ENCODE results near the gene ZNF567.

Gene ZNF567

GRCh38 chr19:36687214-36688056, at the start of gene ZNF567:
TSS of gene ZNF567 (plus strand) at chr19:36687612. CDS start at chr19:36694868, 7,256 bp downstream.
- peak within 1 kb of the TSS; percentile 99 for H3K4me3 Mint-ChIP-seq
- no peaks in the 10 kb centered on the region for H3K27me3 Mint-ChIP-seq
- peaks cover 14% of the 10 kb centered on the region for H3K9me3 Mint-ChIP-seq
- peaks cover 67% of the 10 kb centered on the region for H3K36me3 Mint-ChIP-seq (ENCODE audit: low read depth)
- H3K4me1 Mint-ChIP-seq (ENCODE audit: low read depth), result peaks cover 32% of the 10 kb centered on the region
- H3K27ac Mint-ChIP-seq, result peak within 1 kb of the TSS; percentile 96

DNA sequence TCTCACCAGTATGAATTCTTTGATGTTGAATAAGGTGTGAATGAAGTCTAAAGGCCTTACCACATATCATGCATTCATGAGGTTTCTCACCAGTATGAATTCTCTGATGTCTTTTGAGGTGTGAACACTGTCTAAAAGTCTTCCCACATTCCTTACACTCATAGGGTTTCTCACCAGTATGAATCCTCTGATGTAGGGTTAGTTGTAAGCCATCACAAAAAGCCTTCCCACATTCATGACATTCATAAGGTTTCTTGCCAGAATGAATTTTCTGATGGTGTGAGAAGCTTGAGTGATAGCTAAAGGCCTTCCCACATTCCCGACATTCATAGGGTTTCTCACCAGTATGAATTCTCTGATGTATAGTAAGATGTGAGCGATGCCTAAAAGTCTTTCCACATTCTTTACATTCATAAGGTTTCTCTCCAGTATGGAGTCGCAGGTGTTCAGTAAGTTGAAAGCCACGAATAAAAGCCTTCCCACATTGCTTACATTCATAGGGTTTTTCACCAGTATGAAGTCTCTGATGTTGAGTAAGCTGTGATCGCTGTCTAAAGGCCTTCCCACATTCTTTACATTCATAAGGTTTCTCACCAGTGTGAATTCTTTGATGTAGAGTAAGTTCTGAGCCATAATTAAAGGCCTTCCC, 48.4 kb upstream of the ZNF567 start:
- Mint-ChIP-seq H3K4me1 (ENCODE audit: low read depth) (no peaks in the 10 kb centered on the region), H3K27ac (no peak overlapping the region), H3K36me3 (ENCODE audit: low read depth) (peaks cover 74% of the 10 kb centered on the region), H3K9me3 (peaks cover 43% of the 10 kb centered on the region), H3K27me3 (no peaks in the 10 kb centered on the region), H3K4me3 (no peak overlapping the region)

- Mint-ChIP-seq H3K27me3 (no peaks in the 10 kb centered on the region), H3K9me3 (peaks cover 28% of the 10 kb centered on the region), H3K4me3 (no peak overlapping the region), H3K36me3 (ENCODE audit: low read depth) (peaks cover 76% of the 10 kb centered on the region), H3K27ac (no peak overlapping the region), H3K4me1 (ENCODE audit: low read depth) (no peaks in the 10 kb centered on the region)
These were observed 40.7 kb upstream of the ZNF567 start for GRCh38 chr19:36646746-36647145.

DNA sequence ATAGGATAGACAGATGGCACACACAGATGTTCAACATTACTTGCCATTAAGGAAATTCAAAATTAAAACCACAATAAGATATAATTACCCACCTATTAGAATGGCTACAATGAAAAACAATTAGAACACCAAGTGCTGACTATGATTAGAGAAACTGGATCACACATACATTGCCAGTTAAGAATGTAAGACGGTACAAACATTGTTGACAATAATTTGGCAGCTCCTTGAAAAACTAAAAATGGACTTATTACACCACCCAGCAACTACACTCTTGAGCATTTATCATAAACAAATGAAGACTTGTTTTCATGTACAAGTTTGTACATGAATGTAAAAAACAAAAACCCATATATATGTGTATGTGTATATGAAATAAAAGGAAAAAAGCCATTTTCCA, 34.5 kb upstream of the ZNF567 start:
- Mint-ChIP-seq H3K36me3 (ENCODE audit: low read depth) (peaks cover 90% of the 10 kb centered on the region), H3K27me3 (no peaks in the 10 kb centered on the region), H3K4me3 (no peak overlapping the region), H3K9me3 (peaks cover 39% of the 10 kb centered on the region), H3K4me1 (ENCODE audit: low read depth) (no peaks in the 10 kb centered on the region), H3K27ac (no peak overlapping the region)

DNA sequence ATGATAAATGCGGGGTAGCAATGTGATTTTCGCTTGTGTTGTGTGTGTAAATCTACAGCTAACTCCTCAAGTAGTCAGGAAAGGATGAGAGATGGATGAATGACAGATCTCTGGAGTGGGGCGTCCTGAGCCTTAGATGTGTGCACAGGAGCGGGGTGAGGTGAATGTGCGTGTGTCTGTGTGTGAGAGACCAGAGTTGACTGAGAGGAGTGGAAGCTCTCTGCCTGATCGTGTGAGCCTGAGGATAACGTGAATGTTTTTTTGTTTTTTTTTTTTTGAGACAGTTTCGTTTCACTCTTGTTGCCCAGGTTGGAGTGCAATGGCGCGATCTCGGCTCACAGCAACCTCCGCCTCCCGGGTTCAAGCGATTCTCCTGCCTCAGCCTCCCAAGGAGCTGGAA, 21.6 kb upstream of the ZNF567 start:
- H3K4me3 Mint-ChIP-seq, result peak overlapping the region; percentile 100
- H3K27ac Mint-ChIP-seq, result peak overlapping the region; percentile 97
- peaks cover 39% of the 10 kb centered on the region for H3K4me1 Mint-ChIP-seq (ENCODE audit: low read depth)
- H3K36me3 Mint-ChIP-seq (ENCODE audit: low read depth), result peaks cover 73% of the 10 kb centered on the region
- H3K9me3 Mint-ChIP-seq, result peaks cover 34% of the 10 kb centered on the region
- H3K27me3 Mint-ChIP-seq, result no peaks in the 10 kb centered on the region

DNA sequence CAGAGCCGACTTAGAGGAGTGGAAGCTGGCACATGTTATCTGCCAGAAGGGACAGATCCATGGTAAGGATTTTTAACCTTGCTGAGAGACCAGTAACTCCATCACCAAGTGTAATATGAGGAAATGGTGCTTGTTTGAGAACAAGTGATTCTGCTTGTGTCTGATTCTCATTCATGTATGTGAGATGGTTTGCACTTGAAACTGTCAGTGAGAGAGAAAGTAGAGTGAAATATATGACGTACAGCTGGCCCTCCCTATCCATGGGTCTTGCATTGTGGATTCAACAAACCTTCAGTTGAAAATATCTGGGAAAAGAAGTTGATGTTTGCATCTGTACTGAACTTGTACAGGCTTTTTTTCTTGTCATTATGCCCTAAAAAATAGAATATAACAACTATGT, 18.8 kb upstream of the ZNF567 start:
- Mint-ChIP-seq H3K27me3 (no peaks in the 10 kb centered on the region), H3K4me1 (ENCODE audit: low read depth) (peaks cover 39% of the 10 kb centered on the region), H3K27ac (no peak overlapping the region), H3K9me3 (peaks cover 39% of the 10 kb centered on the region), H3K36me3 (ENCODE audit: low read depth) (peaks cover 77% of the 10 kb centered on the region), H3K4me3 (peak overlapping the region; percentile 54)

DNA sequence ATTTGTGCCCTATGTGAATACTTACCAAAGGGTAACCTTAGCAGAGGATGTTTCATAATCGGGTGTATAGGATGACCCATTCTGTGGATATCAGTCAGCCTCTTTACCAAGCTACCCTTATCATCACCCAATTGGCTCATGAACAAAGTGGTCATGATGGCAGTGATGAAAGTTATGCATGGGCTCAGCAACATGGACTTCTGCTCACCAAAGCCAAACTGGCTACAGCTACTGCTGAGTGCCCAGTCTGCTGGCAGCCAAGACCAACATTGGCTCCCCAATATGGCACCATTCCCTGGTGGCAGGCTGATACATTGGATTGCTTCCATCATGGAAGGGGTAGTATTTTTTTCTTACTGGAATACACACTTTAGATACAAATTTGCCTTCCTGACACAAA, 15.0 kb upstream of the ZNF567 start:
- Mint-ChIP-seq H3K9me3 (peaks cover 32% of the 10 kb centered on the region), H3K4me3 (no peak overlapping the region), H3K4me1 (ENCODE audit: low read depth) (peaks cover 12% of the 10 kb centered on the region), H3K36me3 (ENCODE audit: low read depth) (peaks cover 64% of the 10 kb centered on the region), H3K27ac (no peak overlapping the region), H3K27me3 (no peaks in the 10 kb centered on the region)

DNA sequence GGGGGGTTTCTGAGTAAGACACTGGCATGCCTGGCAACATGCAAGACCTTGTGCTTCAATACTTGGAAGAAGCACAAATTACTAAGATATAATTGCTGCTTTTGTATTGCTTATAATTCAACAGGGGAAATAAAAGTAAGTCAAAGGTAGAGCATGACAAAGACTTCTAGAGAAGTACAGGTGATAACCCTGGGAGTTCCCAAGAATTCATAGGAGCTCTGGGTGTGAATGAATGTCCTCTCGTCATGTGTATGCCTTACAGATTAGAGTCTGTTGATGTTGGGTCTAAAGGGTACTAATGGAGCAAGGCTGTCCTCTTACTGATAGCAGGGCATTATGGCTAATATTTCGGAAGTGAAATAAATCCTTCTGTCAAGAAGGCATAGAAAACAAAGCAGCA, 13.2 kb upstream of the ZNF567 start:
- H3K4me3 Mint-ChIP-seq, result no peak overlapping the region
- H3K4me1 Mint-ChIP-seq (ENCODE audit: low read depth), result peaks cover 1% of the 10 kb centered on the region
- peaks cover 69% of the 10 kb centered on the region for H3K36me3 Mint-ChIP-seq (ENCODE audit: low read depth)
- H3K27me3 Mint-ChIP-seq, result no peaks in the 10 kb centered on the region
- H3K27ac Mint-ChIP-seq, result no peak overlapping the region
- H3K9me3 Mint-ChIP-seq, result peaks cover 34% of the 10 kb centered on the region

- peaks cover 27% of the 10 kb centered on the region for H3K9me3 Mint-ChIP-seq
- H3K4me1 Mint-ChIP-seq (ENCODE audit: low read depth), result no peaks in the 10 kb centered on the region
- peaks cover 67% of the 10 kb centered on the region for H3K36me3 Mint-ChIP-seq (ENCODE audit: low read depth)
- H3K27me3 Mint-ChIP-seq, result no peaks in the 10 kb centered on the region
- no peak overlapping the region for H3K27ac Mint-ChIP-seq
- no peak overlapping the region for H3K4me3 Mint-ChIP-seq
These were observed 8.0 kb upstream of the ZNF567 start for GRCh38 chr19:36679455-36679854.

DNA sequence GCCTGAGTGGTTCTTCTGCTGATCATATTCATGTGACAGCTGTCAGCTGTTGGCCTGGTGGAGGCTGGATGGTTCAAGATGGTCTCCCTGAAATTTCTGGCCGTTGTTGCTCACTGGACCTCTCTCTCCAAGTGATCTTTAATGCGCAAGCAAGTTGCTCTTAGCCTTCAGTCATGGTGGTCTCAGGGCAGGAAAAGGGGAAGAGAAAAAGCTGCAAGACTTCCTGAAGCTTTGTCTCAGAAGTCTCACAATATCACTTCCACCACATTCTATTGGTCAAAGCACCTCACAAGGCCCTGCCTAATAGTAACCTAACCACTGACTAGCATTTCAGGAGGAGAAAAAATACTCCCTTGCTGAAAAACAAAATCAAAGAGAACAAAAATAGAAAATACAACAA, 1.6 kb upstream of the ZNF567 start:
- H3K9me3 Mint-ChIP-seq, result peaks cover 13% of the 10 kb centered on the region
- H3K4me3 Mint-ChIP-seq, result peak overlapping the region; percentile 99
- H3K4me1 Mint-ChIP-seq (ENCODE audit: low read depth), result peaks cover 32% of the 10 kb centered on the region
- H3K27ac Mint-ChIP-seq, result no peak overlapping the region
- H3K27me3 Mint-ChIP-seq, result no peaks in the 10 kb centered on the region
- peaks cover 67% of the 10 kb centered on the region for H3K36me3 Mint-ChIP-seq (ENCODE audit: low read depth)

GRCh38 chr19:36686365-36687213, 823 bp upstream of the ZNF567 start:
- Mint-ChIP-seq H3K4me1 (ENCODE audit: low read depth) (peaks cover 32% of the 10 kb centered on the region), H3K36me3 (ENCODE audit: low read depth) (peaks cover 67% of the 10 kb centered on the region), H3K4me3 (peak overlapping the region; percentile 99), H3K9me3 (peaks cover 11% of the 10 kb centered on the region), H3K27me3 (no peaks in the 10 kb centered on the region), H3K27ac (peak overlapping the region; percentile 96)

- no peaks in the 10 kb centered on the region for H3K27me3 Mint-ChIP-seq
- H3K4me1 Mint-ChIP-seq (ENCODE audit: low read depth), result peaks cover 32% of the 10 kb centered on the region
- H3K4me3 Mint-ChIP-seq, result peak overlapping the region; percentile 99
- H3K36me3 Mint-ChIP-seq (ENCODE audit: low read depth), result peaks cover 68% of the 10 kb centered on the region
- peak overlapping the region; percentile 96 for H3K27ac Mint-ChIP-seq
- peaks cover 14% of the 10 kb centered on the region for H3K9me3 Mint-ChIP-seq
These were observed 646 bp downstream of the ZNF567 start for GRCh38 chr19:36688058-36688457.

- Mint-ChIP-seq H3K36me3 (ENCODE audit: low read depth) (peaks cover 93% of the 10 kb centered on the region), H3K27me3 (no peaks in the 10 kb centered on the region), H3K4me3 (no peak overlapping the region), H3K4me1 (ENCODE audit: low read depth) (no peaks in the 10 kb centered on the region), H3K9me3 (peaks cover 41% of the 10 kb centered on the region), H3K27ac (no peak overlapping the region)
These were observed 19.7 kb downstream of the ZNF567 start for GRCh38 chr19:36707134-36707533.

DNA sequence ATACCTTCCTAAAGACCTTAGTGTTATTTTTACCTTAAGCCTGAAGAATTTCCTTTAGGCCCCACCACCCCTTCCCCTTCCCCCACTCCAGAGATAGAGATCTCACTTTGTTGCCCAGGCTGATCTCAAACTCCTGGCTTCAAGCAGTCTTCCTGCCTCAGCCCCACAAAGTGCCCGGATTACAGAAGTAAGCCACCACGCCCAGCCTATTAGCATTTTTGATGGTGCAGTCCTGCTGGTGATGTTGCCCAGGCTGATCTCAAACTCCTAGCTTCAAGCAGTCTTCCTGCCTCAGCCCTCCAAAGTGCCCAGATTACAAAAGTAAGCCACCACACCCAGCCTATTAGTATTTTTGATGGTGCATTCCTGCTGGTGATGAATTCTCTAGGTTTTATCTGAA, 22.0 kb downstream of the ZNF567 start:
- peaks cover 100% of the 10 kb centered on the region for H3K36me3 Mint-ChIP-seq (ENCODE audit: low read depth)
- H3K4me3 Mint-ChIP-seq, result no peak overlapping the region
- no peak overlapping the region for H3K27ac Mint-ChIP-seq
- no peaks in the 10 kb centered on the region for H3K27me3 Mint-ChIP-seq
- H3K4me1 Mint-ChIP-seq (ENCODE audit: low read depth), result no peaks in the 10 kb centered on the region
- H3K9me3 Mint-ChIP-seq, result peaks cover 43% of the 10 kb centered on the region

Measured in stimulated activated naive CD8-positive, alpha-beta T cell treated with anti-CD3 and anti-CD28 coated beads, Interleukin-15, Interleukin-2, amounts not matched to agents 100 ng/mL and 50 ng/mL, for 24 hours (primary cell).